ENCODE data around the gene HEATR5A. TPM values are rescaled to one million over a fixed set of nuclear protein-coding genes. Genes with fewer than 3 reads are reported as not detected.

Gene HEATR5A
- polyA plus RNA-seq, 3 donors, result 13.1 to 21.0 (median 16.8) TPM

Small RNA genes within 50 kb of the gene (small RNA-seq; reads per million reads assigned to genes)
- gene RF00019 (ENCODE audit: insufficient read length, low read depth), result not detected

Other genes with a start within 250 kb of the HEATR5A start
- gene HECTD1, start 212.8 kb downstream of the HEATR5A start, polyA plus RNA-seq, result 10 to 100 TPM; 12.7 to 55.9 (median 21.5) TPM
- gene DTD2, start 37.0 kb upstream of the HEATR5A start, polyA plus RNA-seq, result 10 to 100 TPM in 2 of 3 donors, 1 to 10 TPM in 1; 6.4 to 16.6 (median 15.0) TPM
- under 1 TPM; 0.15 to 0.53 (median 0.28) TPM for gene GPR33, start 67.5 kb upstream of the HEATR5A start, polyA plus RNA-seq
- gene NUBPL, start 140.9 kb upstream of the HEATR5A start, polyA plus RNA-seq, result 1 to 10 TPM in 2 of 3 donors, under 1 TPM in 1; 0.75 to 2.4 (median 2.3) TPM

Measured in CD14-positive monocyte (primary cell).